WTC11 (cell line): ENCODE results near the gene SPECC1L.

Experiments used
- TF ChIP-seq, protein P1 (sequence below): fragments of 200-600 bp; IDR thresholded peaks from 2 replicates; pipeline ENCODE4 v1.8.0; 2022; ENCODE audit warnings: antibody characterized with exemption
- TF ChIP-seq, protein P2 (sequence below): sonication (generic); formaldehyde crosslinking; IDR thresholded peaks from 2 replicates; pipeline ENCODE4 v1.8.1; 2023; ENCODE audit warnings: mild to moderate bottlenecking, missing genetic modification reagents, moderate library complexity

DNA sequence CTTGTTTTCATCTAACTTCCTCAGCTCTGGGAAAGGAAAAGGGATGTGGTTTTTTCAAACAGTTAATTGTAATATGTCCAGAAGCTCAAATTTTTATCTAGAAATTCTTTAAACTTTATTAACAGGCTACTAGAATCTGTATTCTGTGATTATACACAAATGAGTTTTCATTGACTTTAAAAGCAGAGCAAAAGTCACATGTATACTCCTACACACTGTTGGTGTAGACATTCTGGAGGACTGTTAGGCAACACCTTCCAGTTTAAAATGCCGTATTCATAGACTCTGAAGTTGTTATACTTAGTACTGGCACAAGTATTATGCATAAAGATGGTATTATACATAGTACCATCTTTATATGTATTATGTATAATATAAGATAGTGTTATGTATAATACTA lies 64.9 kb downstream of the SPECC1L start:
- TF ChIP-seq, protein P1, sequence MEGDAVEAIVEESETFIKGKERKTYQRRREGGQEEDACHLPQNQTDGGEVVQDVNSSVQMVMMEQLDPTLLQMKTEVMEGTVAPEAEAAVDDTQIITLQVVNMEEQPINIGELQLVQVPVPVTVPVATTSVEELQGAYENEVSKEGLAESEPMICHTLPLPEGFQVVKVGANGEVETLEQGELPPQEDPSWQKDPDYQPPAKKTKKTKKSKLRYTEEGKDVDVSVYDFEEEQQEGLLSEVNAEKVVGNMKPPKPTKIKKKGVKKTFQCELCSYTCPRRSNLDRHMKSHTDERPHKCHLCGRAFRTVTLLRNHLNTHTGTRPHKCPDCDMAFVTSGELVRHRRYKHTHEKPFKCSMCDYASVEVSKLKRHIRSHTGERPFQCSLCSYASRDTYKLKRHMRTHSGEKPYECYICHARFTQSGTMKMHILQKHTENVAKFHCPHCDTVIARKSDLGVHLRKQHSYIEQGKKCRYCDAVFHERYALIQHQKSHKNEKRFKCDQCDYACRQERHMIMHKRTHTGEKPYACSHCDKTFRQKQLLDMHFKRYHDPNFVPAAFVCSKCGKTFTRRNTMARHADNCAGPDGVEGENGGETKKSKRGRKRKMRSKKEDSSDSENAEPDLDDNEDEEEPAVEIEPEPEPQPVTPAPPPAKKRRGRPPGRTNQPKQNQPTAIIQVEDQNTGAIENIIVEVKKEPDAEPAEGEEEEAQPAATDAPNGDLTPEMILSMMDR: no peak
- TF ChIP-seq, protein P2, sequence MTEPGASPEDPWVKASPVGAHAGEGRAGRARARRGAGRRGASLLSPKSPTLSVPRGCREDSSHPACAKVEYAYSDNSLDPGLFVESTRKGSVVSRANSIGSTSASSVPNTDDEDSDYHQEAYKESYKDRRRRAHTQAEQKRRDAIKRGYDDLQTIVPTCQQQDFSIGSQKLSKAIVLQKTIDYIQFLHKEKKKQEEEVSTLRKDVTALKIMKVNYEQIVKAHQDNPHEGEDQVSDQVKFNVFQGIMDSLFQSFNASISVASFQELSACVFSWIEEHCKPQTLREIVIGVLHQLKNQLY (CRISPR knock-in tag): no peak
